Neuron (in vitro differentiated cells): Measurements from ENCODE around the gene ASPG.

ENCODE experiments used
- H2AFZ ChIP-seq: one replicate; pipeline ENCODE4 v1.6.1; 2013; ENCODE audit warnings: low read depth, mild to moderate bottlenecking, inconsistent platforms, low read length, moderate library complexity
- H3K27me3 ChIP-seq: one replicate; pipeline ENCODE4 v1.6.1; 2013; ENCODE audit warnings: low read length; ENCODE audit not compliant: insufficient read depth
- H3K36me3 ChIP-seq: one replicate; pipeline ENCODE4 v1.6.1; 2013; ENCODE audit warnings: low read length; ENCODE audit not compliant: insufficient read depth
- H3K4me1 ChIP-seq: one replicate; pipeline ENCODE4 v1.6.1; 2013; ENCODE audit warnings: low read length; ENCODE audit not compliant: insufficient read depth
- H3K4me3 ChIP-seq: 2 replicates; pipeline ENCODE4 v1.5.1; 2013; ENCODE audit warnings: mild to moderate bottlenecking, low read length, moderate library complexity
- H3K9me3 ChIP-seq: one replicate; pipeline ENCODE4 v1.6.1; 2013; ENCODE audit warnings: low read length

Gene ASPG

DNA sequence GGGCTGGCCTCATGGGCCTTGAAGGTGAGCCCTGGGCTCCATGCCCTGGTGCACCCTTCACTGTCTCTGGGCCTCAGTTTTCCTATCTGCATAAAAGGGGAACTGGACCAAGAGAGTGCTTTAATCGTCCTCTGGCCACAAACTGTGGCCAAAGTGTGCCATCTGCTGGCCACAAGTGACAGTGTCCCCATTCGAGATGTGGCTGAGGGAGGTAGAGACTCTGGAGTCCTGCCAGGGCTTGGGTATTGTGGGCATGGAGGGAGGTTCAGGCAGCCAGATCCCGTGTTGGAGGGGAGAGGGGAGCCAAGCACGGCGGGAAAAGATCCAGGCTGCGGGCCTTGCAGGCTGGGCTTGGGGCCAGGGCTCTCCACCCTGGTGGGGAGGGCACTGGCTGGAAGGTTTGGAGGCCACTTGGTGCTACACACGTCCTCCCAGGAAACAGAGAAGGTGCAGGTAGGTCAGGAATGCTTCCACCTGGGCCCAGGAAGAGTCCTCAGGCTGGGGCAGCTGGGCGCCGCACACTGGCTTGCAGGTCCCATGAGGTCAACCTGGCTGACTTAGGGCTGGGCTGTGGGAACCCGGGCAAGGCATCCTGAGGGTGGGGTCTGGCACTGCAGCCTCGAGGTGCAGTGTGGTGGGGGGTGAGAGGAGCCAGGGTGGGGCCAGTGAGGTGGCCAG is 45.6 kb downstream of the ASPG start:
- no peak overlapping the region for H3K4me3 ChIP-seq
- peaks cover 3% of the 10 kb centered on the region for H3K9me3 ChIP-seq
- H2AFZ ChIP-seq, result no peak overlapping the region
- H3K4me1 ChIP-seq, result peaks cover 7% of the 10 kb centered on the region
- H3K36me3 ChIP-seq, result no peaks in the 10 kb centered on the region
- H3K27me3 ChIP-seq, result peaks cover 29% of the 10 kb centered on the region

DNA sequence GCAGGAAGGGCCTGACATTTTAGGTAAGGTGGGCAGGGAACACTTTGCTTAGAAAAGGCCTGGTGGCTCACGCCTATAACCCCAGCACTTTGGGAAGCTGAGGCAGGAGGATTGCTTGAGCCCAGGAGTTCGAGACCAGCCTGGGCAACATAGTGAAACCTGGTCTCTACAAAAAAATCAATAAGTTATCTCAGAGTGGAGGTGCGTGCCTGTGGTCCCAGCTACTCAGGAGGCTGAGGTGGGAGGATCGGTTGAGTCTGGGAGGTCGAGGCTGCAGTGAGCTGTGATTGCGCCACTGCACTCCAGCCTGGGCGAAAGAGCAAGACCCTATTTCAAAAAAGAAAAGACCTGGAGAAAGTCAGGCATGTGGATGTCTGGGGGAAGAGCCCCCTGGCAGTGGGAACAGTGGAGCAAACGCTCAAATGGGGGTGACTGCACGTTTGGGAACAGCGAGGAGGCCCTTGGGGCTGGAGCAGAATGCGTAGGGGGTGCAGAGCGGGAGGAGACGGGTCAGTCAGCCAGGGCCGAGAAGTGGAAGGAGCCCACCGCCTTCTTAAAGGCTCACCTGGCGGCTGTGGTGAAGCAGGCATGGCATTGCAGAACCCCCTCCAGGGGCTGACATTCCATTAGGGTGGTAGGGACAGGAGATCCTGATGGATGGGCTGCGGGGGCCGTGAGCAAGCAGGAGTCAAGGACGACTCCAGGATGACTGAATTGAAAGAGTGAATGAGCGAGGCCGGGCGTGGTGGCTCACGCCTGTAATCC is 46.6 kb downstream of the ASPG start:
- H3K36me3 ChIP-seq, result no peaks in the 10 kb centered on the region
- H3K27me3 ChIP-seq, result peaks cover 38% of the 10 kb centered on the region
- peaks cover 3% of the 10 kb centered on the region for H3K9me3 ChIP-seq

DNA sequence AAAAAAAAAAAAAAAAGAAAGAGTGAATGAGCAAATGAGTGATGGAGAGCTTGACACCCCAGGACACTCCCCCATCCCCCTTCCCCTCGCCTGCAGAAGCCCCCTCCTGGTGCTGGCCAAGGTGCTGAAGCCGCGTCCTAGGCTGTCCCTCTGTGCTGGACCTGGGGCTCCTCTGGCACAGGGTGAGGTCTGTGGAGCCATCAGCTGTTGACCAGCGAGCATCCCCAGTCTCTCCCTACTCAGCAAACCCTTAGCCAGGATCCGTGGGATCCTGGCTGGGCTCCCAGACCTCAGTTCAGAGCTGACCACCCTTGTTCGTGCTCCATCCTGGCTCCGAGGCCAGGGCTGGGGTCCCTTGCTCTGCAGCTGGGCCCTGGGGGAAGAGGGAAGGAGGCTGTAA is 47.5 kb downstream of the ASPG start:
- no peak overlapping the region for H3K4me3 ChIP-seq
- H3K27me3 ChIP-seq, result peaks cover 40% of the 10 kb centered on the region
- no peaks in the 10 kb centered on the region for H3K36me3 ChIP-seq
- H3K4me1 ChIP-seq, result peaks cover 15% of the 10 kb centered on the region
- peaks cover 3% of the 10 kb centered on the region for H3K9me3 ChIP-seq
- no peak overlapping the region for H2AFZ ChIP-seq

More for the DNA sequence above, 46.6 kb downstream of the ASPG start:
- Histone ChIP-seq H3K4me1 (peaks cover 10% of the 10 kb centered on the region), H2AFZ (no peak overlapping the region), H3K4me3 (no peak overlapping the region)

DNA sequence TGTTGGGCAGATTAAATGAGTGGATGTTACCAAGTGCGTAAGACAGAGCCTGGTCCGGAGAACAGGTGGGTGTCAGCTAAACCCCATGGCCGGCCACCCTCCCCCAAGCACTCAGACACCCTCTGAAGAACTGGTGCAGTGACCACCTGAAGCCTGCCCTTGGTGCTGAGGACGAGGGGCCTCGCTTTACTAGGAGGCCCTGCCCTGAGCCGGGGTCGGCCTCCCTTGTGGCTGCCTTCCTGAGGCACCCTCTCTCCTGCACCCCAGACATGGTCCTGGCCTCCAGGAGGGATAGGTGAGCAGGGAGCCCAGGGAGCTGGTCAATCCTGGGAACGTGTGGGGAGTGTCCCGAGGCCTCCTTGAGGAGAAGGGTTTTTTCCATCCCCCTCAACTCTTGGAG is 48.0 kb downstream of the ASPG start:
- H3K9me3 ChIP-seq, result peaks cover 3% of the 10 kb centered on the region
- H3K4me1 ChIP-seq, result peaks cover 15% of the 10 kb centered on the region
- H2AFZ ChIP-seq, result no peak overlapping the region
- no peak overlapping the region for H3K4me3 ChIP-seq
- H3K27me3 ChIP-seq, result peaks cover 40% of the 10 kb centered on the region
- no peaks in the 10 kb centered on the region for H3K36me3 ChIP-seq

DNA sequence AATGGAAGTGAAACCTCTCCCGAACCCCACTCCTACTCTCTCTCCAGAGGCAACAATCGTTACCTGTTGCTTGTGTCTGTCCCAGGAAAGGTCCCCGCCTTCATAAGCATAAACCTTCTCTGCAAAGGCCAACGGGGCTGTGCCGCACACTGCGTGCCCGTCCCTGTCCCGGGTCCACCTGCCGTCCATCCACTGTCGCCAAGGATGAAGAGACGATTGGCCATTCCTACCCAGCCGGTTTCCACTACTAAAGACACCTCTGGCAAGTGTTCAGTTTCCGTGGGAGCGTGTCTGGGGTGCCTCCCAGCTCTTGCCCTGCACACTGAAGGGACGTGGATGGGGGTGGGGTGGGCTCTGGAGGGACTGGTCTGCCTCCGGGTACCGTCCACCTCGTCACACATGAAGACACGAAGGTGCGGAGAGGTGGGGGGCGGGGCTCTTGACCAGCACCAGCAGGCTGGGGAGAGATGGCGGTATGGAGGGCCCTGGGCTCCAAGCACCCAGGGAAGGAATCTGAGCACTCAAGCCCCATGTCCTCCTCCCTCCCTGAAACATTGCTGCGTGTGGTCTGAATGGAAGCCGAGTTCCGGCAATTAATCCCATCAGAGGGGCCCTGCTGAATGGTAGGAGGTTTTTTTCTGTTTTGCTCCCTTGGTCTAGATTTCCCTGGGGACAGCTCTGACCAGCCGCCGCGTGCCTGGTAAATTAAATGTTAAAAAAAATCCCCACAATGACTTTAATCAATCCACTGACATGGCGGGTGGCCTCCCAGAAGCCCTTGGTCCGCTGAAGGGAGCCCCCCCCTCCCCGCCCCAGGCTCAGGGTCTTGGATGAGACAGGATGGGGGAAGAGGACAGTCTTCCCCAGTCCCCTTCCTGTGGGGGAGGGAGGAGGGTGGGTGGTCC is 48.8 kb downstream of the ASPG start:
- peaks cover 3% of the 10 kb centered on the region for H3K9me3 ChIP-seq
- peaks cover 19% of the 10 kb centered on the region for H3K4me1 ChIP-seq
- H3K36me3 ChIP-seq, result no peaks in the 10 kb centered on the region
- no peak overlapping the region for H2AFZ ChIP-seq
- H3K27me3 ChIP-seq, result peaks cover 44% of the 10 kb centered on the region
- no peak overlapping the region for H3K4me3 ChIP-seq

DNA sequence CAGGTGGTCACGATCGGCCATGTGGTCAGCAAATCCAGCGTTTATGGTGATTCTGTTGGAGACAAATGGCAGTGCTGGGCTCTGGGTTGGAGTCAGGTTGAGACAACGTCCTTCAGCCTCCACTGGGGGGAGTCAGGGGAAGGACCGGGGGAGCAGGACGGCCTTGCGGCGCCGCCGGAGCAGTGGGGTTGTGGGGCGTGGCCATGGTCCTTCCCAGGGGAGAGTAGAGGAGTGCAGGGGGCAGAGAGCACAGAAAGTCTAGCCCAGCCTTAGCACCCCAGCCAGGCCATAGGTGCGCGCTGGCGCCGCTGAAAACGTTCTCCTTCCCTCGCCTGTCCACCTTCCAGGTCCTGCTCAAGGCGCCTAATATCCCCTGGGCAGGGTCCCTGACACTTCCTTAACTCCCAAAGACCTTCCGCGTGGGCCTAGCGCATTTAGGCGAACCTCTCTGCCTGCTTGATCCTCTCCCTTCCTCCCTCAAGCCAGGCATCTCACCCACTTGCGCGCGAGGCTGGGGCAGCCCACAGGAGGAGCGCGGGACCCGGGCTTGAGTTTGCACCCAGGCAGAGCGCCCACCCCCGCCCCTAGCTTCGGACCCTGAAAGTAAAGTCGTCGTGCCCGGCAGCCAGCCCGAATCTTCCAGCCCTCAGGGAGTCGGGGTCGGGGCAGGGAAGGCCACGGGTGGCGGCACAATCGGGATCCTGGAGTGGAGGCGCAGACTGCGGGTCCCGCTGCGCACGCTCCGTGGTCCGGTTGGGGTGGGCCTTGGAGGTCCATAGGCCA is 49.8 kb downstream of the ASPG start:
- Histone ChIP-seq H3K4me1 (peaks cover 29% of the 10 kb centered on the region), H3K4me3 (peak overlapping the region; percentile 20), H3K27me3 (peaks cover 45% of the 10 kb centered on the region), H2AFZ (no peak overlapping the region), H3K9me3 (peaks cover under 1% of the 10 kb centered on the region), H3K36me3 (no peaks in the 10 kb centered on the region)

DNA sequence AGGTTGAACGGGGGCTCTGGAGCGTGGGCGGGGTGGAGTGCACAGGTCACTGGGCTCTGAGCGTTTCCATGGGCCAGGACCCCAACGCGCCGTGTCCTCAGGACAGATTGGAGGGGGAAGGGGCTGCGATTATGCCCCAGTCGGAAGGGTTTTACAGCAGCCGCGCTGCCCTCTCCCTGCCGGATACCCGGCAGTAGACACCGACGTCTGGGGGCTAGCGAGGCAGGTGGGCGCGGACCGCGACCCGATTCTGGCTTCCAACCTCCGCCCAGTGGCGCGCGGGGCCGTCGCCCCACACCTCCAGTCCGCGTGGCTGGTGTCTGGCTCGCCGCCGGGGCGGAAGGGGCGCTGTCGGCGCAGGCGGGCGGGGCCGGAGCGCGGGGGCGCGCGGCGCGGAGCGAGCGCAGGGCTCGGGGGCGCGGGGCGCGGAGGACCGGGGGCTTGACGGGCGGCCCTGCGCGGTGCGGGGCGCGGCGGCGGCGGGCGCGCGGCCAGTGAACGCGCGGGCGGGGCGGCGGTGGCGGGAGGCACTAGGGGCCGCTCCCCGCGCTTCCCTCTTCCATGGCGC is 50.5 kb downstream of the ASPG start:
- H3K9me3 ChIP-seq, result no peaks in the 10 kb centered on the region
- H3K4me3 ChIP-seq, result peak overlapping the region; percentile 20
- H2AFZ ChIP-seq, result no peak overlapping the region
- H3K27me3 ChIP-seq, result peaks cover 45% of the 10 kb centered on the region
- peaks cover 30% of the 10 kb centered on the region for H3K4me1 ChIP-seq
- H3K36me3 ChIP-seq, result no peaks in the 10 kb centered on the region

DNA sequence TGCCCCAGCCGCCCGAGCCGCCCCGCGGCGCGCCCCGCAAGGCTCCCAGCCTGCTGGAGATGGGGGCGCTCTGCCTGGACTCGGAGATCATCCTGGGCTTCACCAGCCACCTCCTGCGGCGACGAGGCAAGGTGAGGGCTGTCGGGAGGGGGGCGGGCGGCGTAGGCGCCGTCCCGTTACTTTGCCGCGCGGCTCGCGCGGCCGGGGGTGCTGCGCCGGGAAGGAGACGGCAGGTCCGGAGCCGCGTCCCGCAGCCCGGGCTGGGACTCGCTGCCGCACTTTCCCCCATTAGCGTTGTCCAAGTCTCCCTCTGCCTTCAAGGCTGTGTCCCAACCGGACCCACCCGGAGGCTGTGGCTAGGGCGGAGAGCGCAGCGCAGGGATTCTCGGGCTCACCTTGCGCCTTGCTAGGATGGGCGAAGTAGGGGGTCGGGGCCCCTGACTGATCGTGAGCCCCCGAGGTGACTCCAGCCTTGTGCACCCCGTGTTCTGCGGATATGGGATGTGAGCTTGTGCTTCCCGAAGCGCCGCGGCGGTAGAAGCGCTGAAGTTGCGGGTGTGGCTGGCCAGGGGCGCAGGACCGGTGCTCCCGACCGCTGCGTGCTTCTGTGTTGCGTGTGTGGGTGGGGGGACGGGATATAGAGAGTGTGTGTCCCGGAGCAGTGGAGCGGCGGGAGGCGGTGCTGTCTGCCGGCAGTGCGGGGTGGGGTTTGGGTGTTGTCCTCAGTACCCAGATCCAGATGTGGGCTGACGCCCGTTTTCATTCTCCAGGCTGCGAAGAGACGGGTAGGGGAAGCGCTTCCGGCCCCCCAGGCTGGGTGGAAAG is 51.2 kb downstream of the ASPG start:
- peaks cover 30% of the 10 kb centered on the region for H3K4me1 ChIP-seq
- H3K27me3 ChIP-seq, result peaks cover 45% of the 10 kb centered on the region
- H2AFZ ChIP-seq, result no peak overlapping the region
- no peaks in the 10 kb centered on the region for H3K36me3 ChIP-seq
- peak overlapping the region; percentile 16 for H3K4me3 ChIP-seq
- no peaks in the 10 kb centered on the region for H3K9me3 ChIP-seq

DNA sequence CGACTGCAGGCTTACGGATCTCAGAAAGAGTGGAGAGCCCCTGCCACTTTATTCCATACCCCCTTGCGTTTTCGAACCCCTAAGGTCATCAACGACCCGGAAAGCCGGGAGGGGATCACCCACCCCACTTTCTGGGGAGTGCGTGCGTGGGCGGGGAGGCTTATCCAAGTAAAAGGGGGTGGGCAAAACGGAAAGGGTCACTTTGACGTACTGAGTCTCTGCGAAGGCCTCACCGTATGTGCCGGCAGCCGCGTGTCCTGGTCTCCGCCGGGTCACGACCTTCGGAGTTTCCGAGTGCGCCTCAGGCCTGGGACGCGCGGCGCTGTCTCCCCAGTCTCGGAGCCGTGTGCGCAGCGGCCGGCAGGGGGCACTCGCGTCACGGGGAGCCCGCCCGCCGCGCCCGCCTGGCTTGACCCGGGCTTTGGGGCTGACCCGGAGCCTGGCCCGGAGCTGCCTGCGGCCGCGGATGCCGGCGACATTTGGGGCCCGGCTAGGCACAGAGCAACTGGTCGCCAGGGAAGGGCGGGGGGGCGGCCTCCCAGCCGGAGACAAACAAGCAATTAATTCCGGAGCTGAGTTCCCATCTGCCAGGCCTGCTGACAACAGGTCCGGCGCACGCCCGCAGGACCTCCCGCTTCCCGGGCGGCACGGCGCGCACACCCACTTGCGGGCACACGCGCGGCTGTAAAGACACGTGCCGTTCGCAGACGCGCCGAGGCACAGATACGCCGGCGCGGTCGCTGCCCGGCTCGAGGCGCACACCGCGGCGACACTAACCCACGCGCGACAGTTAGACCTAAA is 52.0 kb downstream of the ASPG start:
- Histone ChIP-seq H3K4me3 (peak overlapping the region; percentile 52), H2AFZ (peak overlapping the region; percentile 64)

DNA sequence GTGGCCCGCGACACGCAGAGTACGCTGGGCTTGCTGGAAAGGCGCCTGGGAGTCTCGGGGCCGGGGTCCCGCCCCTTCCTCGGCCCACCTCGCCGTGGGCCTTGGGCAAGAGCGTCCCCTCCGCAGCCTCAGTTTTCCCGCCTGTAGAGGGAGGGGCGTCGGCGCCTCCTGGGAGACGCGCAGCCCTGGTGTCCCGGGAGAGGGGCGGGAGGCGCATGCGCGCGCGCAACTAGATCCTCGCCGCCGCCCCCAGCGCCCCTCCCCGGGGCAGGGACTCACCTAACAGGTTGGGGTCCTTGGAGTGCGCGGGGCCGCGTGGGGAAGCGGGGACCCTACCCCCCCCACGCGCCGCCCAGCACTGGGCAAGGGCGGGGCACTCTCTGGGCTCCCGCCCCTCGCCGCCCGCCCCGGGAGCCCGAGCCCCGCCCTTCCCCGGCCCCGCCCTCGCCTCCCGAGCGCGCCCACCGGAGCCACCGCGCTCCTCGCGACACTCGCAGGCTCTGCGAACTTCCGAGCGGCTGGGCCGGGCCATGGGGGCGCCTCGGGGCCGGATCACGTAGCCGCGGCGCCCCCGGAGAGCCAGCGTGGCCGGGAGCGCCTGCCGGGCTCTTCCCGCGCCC is 52.7 kb downstream of the ASPG start, which contains the start of gene KIF26A:
Gene KIF26A, plus strand, starts transcription at position 490 of the 620 bp plus-strand sequence. CDS start 136 bp downstream, outside the sequence.
- no peaks in the 10 kb centered on the region for H3K36me3 ChIP-seq
- peaks cover 42% of the 10 kb centered on the region for H3K27me3 ChIP-seq
- peak within 1 kb of the TSS; percentile 64 for H2AFZ ChIP-seq
- H3K4me3 ChIP-seq, result peak within 1 kb of the TSS; percentile 52
- no peaks in the 10 kb centered on the region for H3K9me3 ChIP-seq
- peaks cover 30% of the 10 kb centered on the region for H3K4me1 ChIP-seq

More for the DNA sequence above, 52.0 kb downstream of the ASPG start:
- Histone ChIP-seq H3K36me3 (no peaks in the 10 kb centered on the region), H3K4me1 (peaks cover 30% of the 10 kb centered on the region), H3K9me3 (no peaks in the 10 kb centered on the region), H3K27me3 (peaks cover 45% of the 10 kb centered on the region)
